Mesodermal cell (in vitro differentiated cells): ENCODE data around the gene ZNF747.
"Not testable (repeated sequence)": the region's sequence is repeated elsewhere in the genome, so short reads cannot be mapped to it uniquely, and the experiment has no call there.

Experiments
- H3K27ac ChIP-seq: 2 replicates; pipeline ENCODE4 v1.7.0; 2013; ENCODE audit warnings: mild to moderate bottlenecking, low read depth, low read length, moderate library complexity; ENCODE audit not compliant: severe bottlenecking
- H3K36me3 ChIP-seq: 2 replicates; pipeline ENCODE4 v1.7.1; 2013; ENCODE audit warnings: mild to moderate bottlenecking, low read length, moderate library complexity; ENCODE audit not compliant: control insufficient read depth, insufficient read depth
- H3K4me1 ChIP-seq: one replicate; pipeline ENCODE4 v1.7.1; 2013; ENCODE audit warnings: mild to moderate bottlenecking, low read length; ENCODE audit not compliant: insufficient read depth, control insufficient read depth, poor library complexity, severe bottlenecking
- H3K4me3 ChIP-seq: 2 replicates; pipeline ENCODE4 v1.7.0; 2013; ENCODE audit warnings: low read length, control low read depth, mild to moderate bottlenecking; ENCODE audit not compliant: insufficient read depth, poor library complexity, severe bottlenecking; ENCODE audit errors: extremely low read depth
- H3K9me3 ChIP-seq: 2 replicates; pipeline ENCODE4 v1.7.1; 2013; ENCODE audit warnings: mild to moderate bottlenecking, low read length, moderate library complexity; ENCODE audit not compliant: control insufficient read depth
- WGBS, 2 experiments: methylation state at CpG; one replicate each; pipeline ENCODE4 v1.1.5; 2013; ENCODE audit warnings: missing lambda C conversion rate in 2 of 2; ENCODE audit not compliant: insufficient coverage in 2 of 2; 5-methylcytosine and 5-hydroxymethylcytosine counted together

Gene ZNF747

GRCh38 chr16:30523768-30524574 is 10.7 kb downstream of the ZNF747 start:
- WGBS, 2 experiments: 93 to 97% methylated on average over 14 to 17 of the region's 26 CpGs
- no peaks in the 10 kb centered on the region for H3K9me3 ChIP-seq
- H3K4me3 ChIP-seq: no peak overlapping the region
- H3K36me3 ChIP-seq: peaks cover 9% of the 10 kb centered on the region
- H3K27ac ChIP-seq: no peak overlapping the region
- H3K4me1 ChIP-seq: peaks cover 7% of the 10 kb centered on the region

GRCh38 chr16:30522702-30523463 is 11.8 kb downstream of the ZNF747 start:
- H3K9me3 ChIP-seq, H3K27ac ChIP-seq, H3K4me1 ChIP-seq, H3K4me3 ChIP-seq, H3K36me3 ChIP-seq: not testable (repeated sequence)
- 95 to 100% methylated on average over 8 to 10 of the region's 12 CpGs for WGBS, 2 experiments

GRCh38 chr16:30521873-30522641 is 12.6 kb downstream of the ZNF747 start:
- WGBS, 2 experiments: 90 to 96% methylated on average over 9 to 10 of the region's 11 CpGs
- Histone ChIP-seq H3K36me3 (peaks cover 9% of the 10 kb centered on the region), H3K4me1 (no peaks in the 10 kb centered on the region), H3K9me3 (no peaks in the 10 kb centered on the region), H3K27ac (no peak overlapping the region), H3K4me3 (no peak overlapping the region)

DNA sequence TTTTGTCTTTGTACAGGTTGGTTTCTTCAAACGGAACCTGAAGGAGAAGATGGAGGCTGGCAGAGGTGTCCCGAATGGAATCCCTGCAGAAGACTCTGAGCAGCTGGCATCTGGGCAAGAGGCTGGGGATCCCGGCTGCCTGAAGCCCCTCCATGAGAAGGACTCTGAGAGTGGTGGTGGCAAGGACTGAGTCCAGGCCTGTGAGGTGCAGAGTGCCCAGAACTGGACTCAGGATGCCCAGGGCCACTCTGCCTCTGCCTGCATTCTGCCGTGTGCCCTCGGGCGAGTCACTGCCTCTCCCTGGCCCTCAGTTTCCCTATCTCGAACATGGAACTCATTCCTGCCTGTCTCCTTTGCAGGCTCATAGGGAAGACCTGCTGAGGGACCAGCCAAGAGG is 13.2 kb downstream of the ZNF747 start:
- WGBS, 2 experiments: 94 to 95% methylated on average over 6 to 7 of the region's 7 CpGs
- H3K27ac ChIP-seq: no peak overlapping the region
- no peaks in the 10 kb centered on the region for H3K9me3 ChIP-seq
- no peaks in the 10 kb centered on the region for H3K4me1 ChIP-seq
- H3K4me3 ChIP-seq: no peak overlapping the region
- peaks cover 9% of the 10 kb centered on the region for H3K36me3 ChIP-seq

DNA sequence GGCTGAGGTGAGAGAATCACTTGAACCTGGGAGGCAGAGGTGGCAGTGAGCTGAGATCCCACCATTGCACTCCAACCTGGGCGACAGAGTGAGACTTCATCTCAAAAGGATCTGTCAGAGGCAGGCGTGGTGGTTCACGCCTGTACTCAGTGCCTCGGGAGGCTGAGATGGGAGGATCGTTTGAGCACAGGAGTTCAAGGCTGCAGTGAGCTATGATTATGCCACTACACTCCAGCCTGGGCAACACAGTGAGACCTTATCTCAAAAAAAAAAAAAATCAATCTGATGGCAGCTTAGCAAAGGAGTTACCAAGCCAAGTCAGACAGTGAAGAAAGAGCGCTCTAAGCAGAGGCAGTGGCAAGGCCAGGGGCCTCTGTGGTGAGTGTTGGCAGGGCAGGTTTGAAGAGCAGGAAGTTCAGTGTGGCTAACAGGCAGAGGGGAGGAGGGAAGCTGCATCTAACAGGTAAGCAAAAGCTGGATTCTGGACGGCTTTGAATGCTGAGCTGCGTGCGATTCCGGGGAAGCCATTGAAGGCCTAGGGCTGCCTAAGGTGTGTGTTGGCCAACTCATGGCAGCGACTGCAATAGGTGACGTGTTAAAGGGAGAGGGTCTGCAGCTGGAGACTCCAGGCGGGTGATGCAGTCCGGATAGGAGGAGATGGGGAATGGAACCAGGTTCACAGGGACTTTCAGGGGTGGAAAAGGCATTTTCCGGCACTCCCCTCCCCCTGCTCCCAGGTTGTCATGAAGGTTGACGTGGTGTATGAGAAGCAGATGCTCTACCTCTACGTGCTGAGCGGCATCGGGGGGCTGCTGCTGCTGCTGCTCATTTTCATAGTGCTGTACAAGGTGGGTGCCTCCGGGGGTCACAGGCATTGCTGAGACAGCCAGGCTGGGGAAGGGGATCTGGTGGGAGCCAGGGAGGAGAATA is 15.3 kb downstream of the ZNF747 start:
- Histone ChIP-seq H3K4me1 (no peaks in the 10 kb centered on the region), H3K4me3 (no peak overlapping the region), H3K9me3 (no peaks in the 10 kb centered on the region), H3K36me3 (peaks cover 3% of the 10 kb centered on the region), H3K27ac (no peak overlapping the region)
- WGBS, 2 experiments: 92 to 93% methylated on average over 19 to 20 of the region's 20 CpGs

DNA sequence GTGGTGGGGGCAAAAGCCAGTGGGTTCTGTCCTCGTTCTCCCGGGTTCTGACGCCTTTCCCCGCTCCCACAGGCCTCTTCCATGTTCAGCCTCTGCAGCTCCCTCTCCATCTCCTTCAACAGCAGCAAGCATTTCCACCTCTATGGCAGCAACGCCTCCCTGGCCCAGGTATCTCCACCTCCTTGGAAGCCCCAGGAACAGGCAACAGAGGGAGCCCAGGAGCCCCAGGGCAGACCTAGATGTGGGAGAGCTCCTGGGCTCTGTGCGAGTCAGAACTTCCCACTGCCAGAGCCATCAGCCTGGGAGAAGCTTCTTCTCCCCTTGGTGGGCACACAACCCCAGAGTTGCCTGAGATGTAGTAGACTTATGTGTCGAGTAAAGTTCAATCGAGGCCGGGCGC is 16.1 kb downstream of the ZNF747 start:
- Histone ChIP-seq H3K4me1 (no peaks in the 10 kb centered on the region), H3K36me3 (no peaks in the 10 kb centered on the region), H3K27ac (no peak overlapping the region), H3K4me3 (no peak overlapping the region), H3K9me3 (no peaks in the 10 kb centered on the region)
- WGBS, 2 experiments: 82 to 90% methylated on average over 6 to 7 of the region's 10 CpGs

- Histone ChIP-seq H3K4me1 (no peaks in the 10 kb centered on the region), H3K4me3 (no peak overlapping the region), H3K36me3 (no peaks in the 10 kb centered on the region), H3K9me3 (no peaks in the 10 kb centered on the region), H3K27ac (no peak overlapping the region)
- WGBS, 2 experiments: 80 to 92% methylated on average over 1 to 2 of the region's 2 CpGs
Measured at GRCh38 chr16:30515275-30515674, 19.4 kb downstream of the ZNF747 start.

DNA sequence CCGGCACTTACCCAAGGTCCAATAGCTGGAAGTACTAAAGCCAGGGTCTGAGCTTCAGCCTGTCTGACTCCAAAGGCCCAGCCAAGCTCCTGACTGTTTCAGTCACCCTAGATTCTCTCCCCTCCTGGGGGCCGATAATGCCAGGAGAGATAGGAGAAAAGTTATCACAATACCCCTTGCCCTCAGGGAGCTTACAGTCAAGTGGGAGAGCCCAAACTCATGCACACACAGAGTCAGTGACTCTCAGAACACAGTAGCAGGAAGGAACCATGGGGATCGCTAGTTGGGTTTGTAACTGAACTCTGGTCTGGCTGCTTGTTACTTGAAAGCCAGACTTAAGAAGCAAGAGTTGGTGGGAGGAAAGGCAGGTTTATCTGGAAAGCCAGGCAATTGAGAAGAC is 23.1 kb downstream of the ZNF747 start:
- no peaks in the 10 kb centered on the region for H3K9me3 ChIP-seq
- H3K36me3 ChIP-seq: no peaks in the 10 kb centered on the region
- WGBS, 2 experiments: 90 to 93% methylated on average over 1 to 2 of the region's 3 CpGs
- H3K4me1 ChIP-seq: no peaks in the 10 kb centered on the region
- no peak overlapping the region for H3K4me3 ChIP-seq
- H3K27ac ChIP-seq: no peak overlapping the region

GRCh38 chr16:30510376-30510938 is 24.2 kb downstream of the ZNF747 start:
- Histone ChIP-seq H3K27ac (no peak overlapping the region), H3K4me1 (no peaks in the 10 kb centered on the region), H3K4me3 (no peak overlapping the region), H3K9me3 (no peaks in the 10 kb centered on the region), H3K36me3 (no peaks in the 10 kb centered on the region)
- 74 to 79% methylated on average over 4 of the region's 4 CpGs for WGBS, 2 experiments
